Muscle of leg (tissue), 11 donors: Measurements from ENCODE around the gene AKT3. TPM values are rescaled to one million over a fixed set of nuclear protein-coding genes. Genes with fewer than 3 reads are reported as not detected.

Experiments
- DNase-seq: peaks from one replicate; pipeline ENCODE4 v3.0.0; 2013
- H3K27ac ChIP-seq: one replicate; pipeline ENCODE4 v1.5.1; 2013; ENCODE audit warnings: mild to moderate bottlenecking, low read length, control low read depth
- H3K27me3 ChIP-seq: one replicate; pipeline ENCODE4 v1.6.1; 2013; ENCODE audit warnings: low read length; ENCODE audit not compliant: control insufficient read depth, insufficient read depth
- H3K36me3 ChIP-seq: one replicate; pipeline ENCODE4 v1.6.1; 2013; ENCODE audit warnings: low read length; ENCODE audit not compliant: control insufficient read depth, insufficient read depth
- H3K4me1 ChIP-seq: one replicate; pipeline ENCODE4 v1.6.1; 2013; ENCODE audit warnings: low read length; ENCODE audit not compliant: control insufficient read depth, insufficient read depth
- H3K4me3 ChIP-seq: one replicate; pipeline ENCODE4 v1.5.1; 2013; ENCODE audit warnings: low read length, control low read depth
- H3K9me3 ChIP-seq: replicated peaks from 2 replicates; pipeline ENCODE4 v1.6.1; 2013; ENCODE audit warnings: low read depth, low read length; ENCODE audit not compliant: control insufficient read depth
- WGBS: methylation state at CpG from one replicate; pipeline ENCODE4 v1.1.5; 2013; ENCODE audit warnings: missing lambda C conversion rate; ENCODE audit not compliant: insufficient coverage; 5-methylcytosine and 5-hydroxymethylcytosine counted together
- polyA plus RNA-seq, 8 donors: library from polyadenylated mRNA; unstranded; fragments of 120-200 nt; gene quantifications; one replicate each; pipeline versions ENCODE4 v1.2.1 to v1.2.3, GENCODE V29; 2013; ENCODE audit warnings: inconsistent platforms in 1 of 8, low replicate concordance in 1 of 8; ENCODE audit not compliant: insufficient read length in 8 of 8, insufficient read depth in 1 of 8
- total RNA-seq: library from RNA; stranded (reverse); fragments of 120-200 nt; gene quantifications from one replicate; pipeline ENCODE4 v1.2.4, GENCODE V29; 2013

AKT3 gene
- total and polyA plus RNA-seq, 9 donors = 14.3 to 25.0 (median 19.6) TPM

GRCh38 chr1:243739335-243740003, 110.6 kb downstream of the AKT3 start:
- H3K9me3 ChIP-seq = peaks cover 2% of the 10 kb centered on the region
- DNase-seq = no peak
- no peak overlapping the region for H3K4me3 ChIP-seq
- 93% methylated on average over 2 of the region's 3 CpGs for WGBS
- no peaks in the 10 kb centered on the region for H3K36me3 ChIP-seq
- no peaks in the 10 kb centered on the region for H3K4me1 ChIP-seq
- H3K27me3 ChIP-seq = no peaks in the 10 kb centered on the region
- no peak overlapping the region for H3K27ac ChIP-seq

GRCh38 chr1:243738020-243738419, 112.0 kb downstream of the AKT3 start:
- H3K4me1 ChIP-seq = no peaks in the 10 kb centered on the region
- peak; percentile 35 for DNase-seq

GRCh38 chr1:243735457-243735856, 114.6 kb downstream of the AKT3 start:
- WGBS = no CpG with 5 or more reads among the region's 3 CpGs

More at GRCh38 chr1:243738020-243738419, 112.0 kb downstream of the AKT3 start:
- Histone ChIP-seq H3K27me3 (no peaks in the 10 kb centered on the region), H3K4me3 (no peak overlapping the region), H3K9me3 (no peaks in the 10 kb centered on the region), H3K27ac (no peak overlapping the region), H3K36me3 (no peaks in the 10 kb centered on the region)
- no CpG with 5 or more reads among the region's 1 CpG for WGBS

GRCh38 chr1:243734308-243734695, 115.7 kb downstream of the AKT3 start:
- WGBS = no CpG with 5 or more reads among the region's 2 CpGs

More at GRCh38 chr1:243735457-243735856, 114.6 kb downstream of the AKT3 start:
- Histone ChIP-seq H3K9me3 (no peaks in the 10 kb centered on the region), H3K4me1 (peaks cover 3% of the 10 kb centered on the region), H3K36me3 (no peaks in the 10 kb centered on the region), H3K4me3 (no peak overlapping the region), H3K27me3 (no peaks in the 10 kb centered on the region), H3K27ac (no peak overlapping the region)
- DNase-seq = no peak

GRCh38 chr1:243733670-243734307, 116.3 kb downstream of the AKT3 start:
- no peak overlapping the region for H3K27ac ChIP-seq
- no peaks in the 10 kb centered on the region for H3K27me3 ChIP-seq
- DNase-seq = no peak
- peaks cover 3% of the 10 kb centered on the region for H3K4me1 ChIP-seq
- H3K9me3 ChIP-seq = no peaks in the 10 kb centered on the region
- H3K4me3 ChIP-seq = no peak overlapping the region
- WGBS = no CpG with 5 or more reads among the region's 1 CpG
- H3K36me3 ChIP-seq = no peaks in the 10 kb centered on the region

More at GRCh38 chr1:243734308-243734695, 115.7 kb downstream of the AKT3 start:
- Histone ChIP-seq H3K4me1 (peaks cover 3% of the 10 kb centered on the region), H3K27ac (no peak overlapping the region), H3K27me3 (no peaks in the 10 kb centered on the region), H3K36me3 (no peaks in the 10 kb centered on the region), H3K4me3 (no peak overlapping the region), H3K9me3 (no peaks in the 10 kb centered on the region)
- no peak for DNase-seq

GRCh38 chr1:243732637-243733036, 117.4 kb downstream of the AKT3 start:
- peaks cover 3% of the 10 kb centered on the region for H3K4me1 ChIP-seq
- H3K27me3 ChIP-seq = no peaks in the 10 kb centered on the region
- no peak overlapping the region for H3K27ac ChIP-seq
- DNase-seq = no peak
- H3K36me3 ChIP-seq = no peaks in the 10 kb centered on the region
- no peaks in the 10 kb centered on the region for H3K9me3 ChIP-seq
- H3K4me3 ChIP-seq = no peak overlapping the region

- no peaks in the 10 kb centered on the region for H3K9me3 ChIP-seq
- peaks cover 3% of the 10 kb centered on the region for H3K4me1 ChIP-seq
- no peaks in the 10 kb centered on the region for H3K27me3 ChIP-seq
- H3K4me3 ChIP-seq = no peak overlapping the region
- no peaks in the 10 kb centered on the region for H3K36me3 ChIP-seq
- no peak for DNase-seq
- no peak overlapping the region for H3K27ac ChIP-seq
- 94% methylated on average over 2 of the region's 5 CpGs for WGBS
These were observed 117.9 kb downstream of the AKT3 start for GRCh38 chr1:243731974-243732625.

- no peaks in the 10 kb centered on the region for H3K27me3 ChIP-seq
These were observed 118.6 kb downstream of the AKT3 start for GRCh38 chr1:243731301-243731891.

GRCh38 chr1:243730487-243731150, 119.4 kb downstream of the AKT3 start:
- 93% methylated on average over 15 of the region's 23 CpGs for WGBS
- Histone ChIP-seq H3K36me3 (no peaks in the 10 kb centered on the region), H3K27me3 (no peaks in the 10 kb centered on the region), H3K9me3 (no peaks in the 10 kb centered on the region), H3K4me3 (no peak overlapping the region), H3K4me1 (peaks cover 3% of the 10 kb centered on the region), H3K27ac (no peak overlapping the region)
- DNase-seq = no peak

More at GRCh38 chr1:243731301-243731891, 118.6 kb downstream of the AKT3 start:
- no peaks in the 10 kb centered on the region for H3K36me3 ChIP-seq
- peak; percentile 67 for DNase-seq
- WGBS = no CpG with 5 or more reads among the region's 3 CpGs
- peaks cover 3% of the 10 kb centered on the region for H3K4me1 ChIP-seq
- H3K4me3 ChIP-seq = no peak overlapping the region
- H3K9me3 ChIP-seq = no peaks in the 10 kb centered on the region
- no peak overlapping the region for H3K27ac ChIP-seq

GRCh38 chr1:243729956-243730355, 120.1 kb downstream of the AKT3 start:
- no peaks in the 10 kb centered on the region for H3K27me3 ChIP-seq
- 93% methylated on average over 2 of the region's 3 CpGs for WGBS
- no peak overlapping the region for H3K27ac ChIP-seq
- H3K9me3 ChIP-seq = no peaks in the 10 kb centered on the region
- no peak for DNase-seq
- no peak overlapping the region for H3K4me3 ChIP-seq
- peaks cover 3% of the 10 kb centered on the region for H3K4me1 ChIP-seq
- no peaks in the 10 kb centered on the region for H3K36me3 ChIP-seq
